ENCODE results near the gene TNFAIP8.

DNA sequence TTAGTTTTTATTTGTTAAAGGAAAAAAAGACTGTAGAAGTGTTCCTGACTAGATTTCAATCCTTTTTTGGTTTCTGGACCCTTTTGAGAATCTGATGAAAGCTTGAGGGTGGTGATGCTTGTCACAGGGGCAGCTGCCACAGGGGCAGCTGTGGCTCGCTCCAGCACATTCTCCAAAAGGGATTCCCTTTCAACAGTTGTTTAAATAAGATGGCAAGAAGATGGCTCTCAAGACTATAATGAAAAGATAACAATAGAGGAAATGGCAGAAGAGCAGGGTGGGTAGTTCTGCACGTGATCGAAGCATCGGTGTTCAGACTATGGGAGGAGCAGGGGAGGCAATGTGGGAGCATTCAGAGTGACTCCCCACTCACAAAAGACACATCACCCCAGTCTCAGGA, 46.5 kb upstream of the TNFAIP8 start:
- no peak for TF ChIP-seq POLR2A (IDR thresholded peaks at IDR 0.05)
- TF ChIP-seq, protein P1, sequence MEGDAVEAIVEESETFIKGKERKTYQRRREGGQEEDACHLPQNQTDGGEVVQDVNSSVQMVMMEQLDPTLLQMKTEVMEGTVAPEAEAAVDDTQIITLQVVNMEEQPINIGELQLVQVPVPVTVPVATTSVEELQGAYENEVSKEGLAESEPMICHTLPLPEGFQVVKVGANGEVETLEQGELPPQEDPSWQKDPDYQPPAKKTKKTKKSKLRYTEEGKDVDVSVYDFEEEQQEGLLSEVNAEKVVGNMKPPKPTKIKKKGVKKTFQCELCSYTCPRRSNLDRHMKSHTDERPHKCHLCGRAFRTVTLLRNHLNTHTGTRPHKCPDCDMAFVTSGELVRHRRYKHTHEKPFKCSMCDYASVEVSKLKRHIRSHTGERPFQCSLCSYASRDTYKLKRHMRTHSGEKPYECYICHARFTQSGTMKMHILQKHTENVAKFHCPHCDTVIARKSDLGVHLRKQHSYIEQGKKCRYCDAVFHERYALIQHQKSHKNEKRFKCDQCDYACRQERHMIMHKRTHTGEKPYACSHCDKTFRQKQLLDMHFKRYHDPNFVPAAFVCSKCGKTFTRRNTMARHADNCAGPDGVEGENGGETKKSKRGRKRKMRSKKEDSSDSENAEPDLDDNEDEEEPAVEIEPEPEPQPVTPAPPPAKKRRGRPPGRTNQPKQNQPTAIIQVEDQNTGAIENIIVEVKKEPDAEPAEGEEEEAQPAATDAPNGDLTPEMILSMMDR (IDR thresholded peaks at IDR 0.05) = no peak
- TF ChIP-seq EP300 (IDR thresholded peaks at IDR 0.05) = no peak

Measured in stomach (tissue), 4 donors.